ENCODE results near the gene TMEM82. TPM values are rescaled to one million over a fixed set of nuclear protein-coding genes. Genes with fewer than 3 reads are reported as not detected.

TMEM82 gene
- total RNA-seq, 1 experiment from 2014 or later = not detected

- DNase-seq (ENCODE audit: low spot score) = no peak
Measured at GRCh38 chr1:15756143-15757015, 14.1 kb downstream of the TMEM82 start.

- no peak for DNase-seq (ENCODE audit: low spot score)
Measured at GRCh38 chr1:15757016-15757543, 14.8 kb downstream of the TMEM82 start.

GRCh38 chr1:15757575-15758342 lies 15.5 kb downstream of the TMEM82 start:
- no peak for DNase-seq (ENCODE audit: low spot score)

- no peak for DNase-seq (ENCODE audit: low spot score)
Measured at GRCh38 chr1:15758343-15758931, 16.1 kb downstream of the TMEM82 start, which contains the start of gene FBLIM1. FBLIM1 (plus strand) TSS chr1:15758795; CDS start chr1:15764984, 6,189 bp downstream.

GRCh38 chr1:15758953-15759661 lies 16.8 kb downstream of the TMEM82 start:
- no peak for DNase-seq (ENCODE audit: low spot score)

GRCh38 chr1:15760520-15761211 lies 18.4 kb downstream of the TMEM82 start:
- peak; percentile 85 for DNase-seq (ENCODE audit: low spot score)

GRCh38 chr1:15761366-15762128 lies 19.2 kb downstream of the TMEM82 start:
- DNase-seq (ENCODE audit: low spot score) = no peak

- no peak for DNase-seq (ENCODE audit: low spot score)
Measured at GRCh38 chr1:15762546-15762945, 20.2 kb downstream of the TMEM82 start.

GRCh38 chr1:15764269-15764764 lies 22.0 kb downstream of the TMEM82 start:
- DNase-seq (ENCODE audit: low spot score) = no peak

GRCh38 chr1:15764890-15765289 lies 22.6 kb downstream of the TMEM82 start:
- DNase-seq (ENCODE audit: low spot score) = no peak

- DNase-seq (ENCODE audit: low spot score) = peak; percentile 25
Measured at GRCh38 chr1:15765495-15766194, 23.3 kb downstream of the TMEM82 start.

- no peak for DNase-seq (ENCODE audit: low spot score)
Measured at GRCh38 chr1:15767941-15768340, 25.6 kb downstream of the TMEM82 start.

- no peak for DNase-seq (ENCODE audit: low spot score)
Measured at GRCh38 chr1:15768388-15768787, 26.1 kb downstream of the TMEM82 start.

- no peak for DNase-seq (ENCODE audit: low spot score)
Measured at GRCh38 chr1:15770313-15770962, 28.1 kb downstream of the TMEM82 start.

- no peak for DNase-seq (ENCODE audit: low spot score)
Measured at GRCh38 chr1:15771836-15772515, 29.7 kb downstream of the TMEM82 start.

- DNase-seq (ENCODE audit: low spot score) = no peak
Measured at GRCh38 chr1:15775706-15776105, 33.4 kb downstream of the TMEM82 start.

GRCh38 chr1:15777909-15778707 lies 35.8 kb downstream of the TMEM82 start:
- DNase-seq (ENCODE audit: low spot score) = no peak

Data from H4 (cell line).